HEK293T (cell line): Measurements from ENCODE around the gene FBXL17.

Experiments used
- CTBP1 ChIP-seq: fragments of 450-650 bp; IDR thresholded peaks from 2 replicates; pipeline ENCODE4 v1.6.1; 2016; ENCODE audit warnings: borderline replicate concordance
- ELF4 ChIP-seq: fragments of 450-650 bp; IDR thresholded peaks from 2 replicates; pipeline ENCODE4 v1.6.1; 2017; ENCODE audit warnings: antibody characterized with exemption
- FOXK2 ChIP-seq: fragments of 450-650 bp; IDR thresholded peaks from 2 replicates; pipeline ENCODE4 v1.6.1; 2016; ENCODE audit warnings: mild to moderate bottlenecking
- SUZ12 ChIP-seq: fragments of 450-650 bp; IDR thresholded peaks from 2 replicates; pipeline ENCODE4 v1.6.1; 2016; ENCODE audit warnings: mild to moderate bottlenecking

DNA sequence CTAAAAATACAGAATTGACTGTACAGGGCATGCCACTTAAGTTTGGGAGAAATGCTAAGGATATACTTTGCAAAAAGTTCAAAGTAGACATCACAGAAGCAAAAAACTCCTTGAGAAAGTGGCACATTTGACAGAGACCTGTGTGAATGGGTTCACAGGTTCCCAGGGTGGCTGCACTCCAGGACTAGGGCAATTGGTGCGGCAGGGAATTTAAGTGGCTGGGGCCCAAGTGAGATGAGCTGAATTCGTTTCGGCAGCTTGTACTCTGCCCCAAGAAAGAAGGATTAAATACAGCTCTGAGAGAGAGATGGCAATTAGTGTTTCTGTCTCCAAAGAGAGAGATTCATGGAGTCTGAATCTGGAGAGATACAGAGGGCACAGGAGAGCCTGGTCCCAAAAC lies 280.1 kb downstream of the FBXL17 start:
- TF ChIP-seq ELF4 (no peak), SUZ12 (no peak), CTBP1 (no peak), FOXK2 (no peak)
